D721Med (cell line): Measurements from ENCODE around the gene MMP3.

Experiments
- DNase-seq: peaks from one replicate; pipeline ENCODE4 v3.0.0; 2011; ENCODE audit warnings: low spot score; ENCODE audit not compliant: insufficient read length
- FAIRE-seq: peaks from 2 replicates; lab custom pipeline; 2011; peaks lifted over from hg19 to GRCh38; lab: Jason Lieb, UNC
- CTCF ChIP-seq: IDR thresholded peaks from 2 replicates; pipeline ENCODE4 v1.5.1; 2012; ENCODE audit warnings: mild to moderate bottlenecking, control low read depth; ENCODE audit not compliant: insufficient read depth; ENCODE audit errors: missing control alignments

MMP3 gene

GRCh38 chr11:102843489-102843888 lies at the start of gene MMP3:
MMP3 (minus strand) TSS chr11:102843609; CDS start chr11:102843546, 63 bp downstream.
- no peak for TF ChIP-seq CTCF
- no peak for FAIRE-seq
- no peak for DNase-seq

- FAIRE-seq, result no peak
- DNase-seq, result no peak
- TF ChIP-seq CTCF, result no peak
Measured at GRCh38 chr11:102891736-102892135, 48.3 kb upstream of the MMP3 start.

- FAIRE-seq (no peak), DNase-seq (no peak)
- no peak for TF ChIP-seq CTCF
Measured at GRCh38 chr11:102886999-102887398, 43.6 kb upstream of the MMP3 start.

GRCh38 chr11:102883141-102883540 lies 39.7 kb upstream of the MMP3 start:
- FAIRE-seq (no peak), DNase-seq (no peak)
- no peak for TF ChIP-seq CTCF

- FAIRE-seq (no peak), DNase-seq (no peak)
- TF ChIP-seq CTCF, result no peak
Measured at GRCh38 chr11:102882389-102883024, 39.1 kb upstream of the MMP3 start.

- no peak for TF ChIP-seq CTCF
- no peak for DNase-seq
- no peak for FAIRE-seq
Measured at GRCh38 chr11:102879801-102880200, 36.4 kb upstream of the MMP3 start.

GRCh38 chr11:102878595-102878994 lies 35.2 kb upstream of the MMP3 start:
- FAIRE-seq, result no peak
- TF ChIP-seq CTCF, result no peak
- no peak for DNase-seq
